ENCODE results near the gene TECTB.

DNA sequence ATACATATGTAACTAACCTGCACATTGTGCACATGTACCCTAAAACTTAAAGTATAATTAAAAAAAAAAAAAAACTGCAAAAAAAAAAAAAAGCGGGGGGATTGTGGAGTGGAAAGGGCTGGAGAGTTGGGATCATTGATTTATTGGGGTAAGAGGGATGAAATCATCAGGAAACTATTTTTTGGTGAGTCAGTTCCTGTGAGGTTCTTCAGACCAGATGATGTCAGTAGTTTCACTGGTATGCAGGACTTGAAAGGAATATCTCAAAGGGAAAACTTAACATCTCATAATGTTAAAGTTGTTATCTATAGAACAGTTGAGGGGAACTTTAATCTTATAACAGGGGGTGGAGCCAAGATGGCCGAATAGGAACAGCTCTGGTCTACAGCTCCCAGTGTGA lies 32.6 kb upstream of the TECTB start:
- TF ChIP-seq, protein P1, sequence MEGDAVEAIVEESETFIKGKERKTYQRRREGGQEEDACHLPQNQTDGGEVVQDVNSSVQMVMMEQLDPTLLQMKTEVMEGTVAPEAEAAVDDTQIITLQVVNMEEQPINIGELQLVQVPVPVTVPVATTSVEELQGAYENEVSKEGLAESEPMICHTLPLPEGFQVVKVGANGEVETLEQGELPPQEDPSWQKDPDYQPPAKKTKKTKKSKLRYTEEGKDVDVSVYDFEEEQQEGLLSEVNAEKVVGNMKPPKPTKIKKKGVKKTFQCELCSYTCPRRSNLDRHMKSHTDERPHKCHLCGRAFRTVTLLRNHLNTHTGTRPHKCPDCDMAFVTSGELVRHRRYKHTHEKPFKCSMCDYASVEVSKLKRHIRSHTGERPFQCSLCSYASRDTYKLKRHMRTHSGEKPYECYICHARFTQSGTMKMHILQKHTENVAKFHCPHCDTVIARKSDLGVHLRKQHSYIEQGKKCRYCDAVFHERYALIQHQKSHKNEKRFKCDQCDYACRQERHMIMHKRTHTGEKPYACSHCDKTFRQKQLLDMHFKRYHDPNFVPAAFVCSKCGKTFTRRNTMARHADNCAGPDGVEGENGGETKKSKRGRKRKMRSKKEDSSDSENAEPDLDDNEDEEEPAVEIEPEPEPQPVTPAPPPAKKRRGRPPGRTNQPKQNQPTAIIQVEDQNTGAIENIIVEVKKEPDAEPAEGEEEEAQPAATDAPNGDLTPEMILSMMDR (IDR thresholded peaks at IDR 0.05), result no peak
- TF ChIP-seq POLR2A (IDR thresholded peaks at IDR 0.05), result no peak
